ENCODE results near the gene RFX4. TPM values are rescaled to one million over a fixed set of nuclear protein-coding genes. Genes with fewer than 3 reads are reported as not detected.

RFX4 gene
- total RNA-seq, 1 donor from 2014 or later = 3.4 TPM

- no peak overlapping the region for H3K4me2 ChIP-seq
- DNase-seq (ENCODE audit: low spot score) = peak; percentile 16
- H3K36me3 ChIP-seq = no peaks in the 10 kb centered on the region
- H3K9ac ChIP-seq = no peak overlapping the region
- H2AFZ ChIP-seq (replicated peaks) = no peak overlapping the region
- no peaks in the 10 kb centered on the region for H3K79me2 ChIP-seq (ENCODE audit: low read depth)
- H3K27ac ChIP-seq = no peak overlapping the region
- peaks cover 30% of the 10 kb centered on the region for H3K4me1 Mint-ChIP-seq
- H3K4me1 ChIP-seq = peaks cover 22% of the 10 kb centered on the region
- H3K27me3 Mint-ChIP-seq (ENCODE audit: insufficient read depth, low read depth) = peaks cover 3% of the 10 kb centered on the region
- H3K27ac Mint-ChIP-seq = no peak overlapping the region
- no peaks in the 10 kb centered on the region for H3K27me3 ChIP-seq
- TF ChIP-seq EZH2 (IDR thresholded peaks at IDR 0.05) (no peak), CTCF (IDR thresholded peaks at IDR 0.05) (no peak), EZH2phosphoT487 (IDR thresholded peaks at IDR 0.05) (no peak)
- H3K9me3 ChIP-seq (ENCODE audit: low read depth) = no peaks in the 10 kb centered on the region
- H3K4me3 Mint-ChIP-seq = no peak overlapping the region
- peaks cover 47% of the 10 kb centered on the region for H3K36me3 Mint-ChIP-seq
- no peaks in the 10 kb centered on the region for H3F3A ChIP-seq (ENCODE audit: low read depth)
- H3K4me3 ChIP-seq = no peak overlapping the region
- H4K20me1 ChIP-seq (ENCODE audit: low read depth) = no peaks in the 10 kb centered on the region
- no peaks in the 10 kb centered on the region for H3K9me3 Mint-ChIP-seq
Measured at GRCh38 chr12:106681210-106681609, 98.4 kb downstream of the RFX4 start.

DNA sequence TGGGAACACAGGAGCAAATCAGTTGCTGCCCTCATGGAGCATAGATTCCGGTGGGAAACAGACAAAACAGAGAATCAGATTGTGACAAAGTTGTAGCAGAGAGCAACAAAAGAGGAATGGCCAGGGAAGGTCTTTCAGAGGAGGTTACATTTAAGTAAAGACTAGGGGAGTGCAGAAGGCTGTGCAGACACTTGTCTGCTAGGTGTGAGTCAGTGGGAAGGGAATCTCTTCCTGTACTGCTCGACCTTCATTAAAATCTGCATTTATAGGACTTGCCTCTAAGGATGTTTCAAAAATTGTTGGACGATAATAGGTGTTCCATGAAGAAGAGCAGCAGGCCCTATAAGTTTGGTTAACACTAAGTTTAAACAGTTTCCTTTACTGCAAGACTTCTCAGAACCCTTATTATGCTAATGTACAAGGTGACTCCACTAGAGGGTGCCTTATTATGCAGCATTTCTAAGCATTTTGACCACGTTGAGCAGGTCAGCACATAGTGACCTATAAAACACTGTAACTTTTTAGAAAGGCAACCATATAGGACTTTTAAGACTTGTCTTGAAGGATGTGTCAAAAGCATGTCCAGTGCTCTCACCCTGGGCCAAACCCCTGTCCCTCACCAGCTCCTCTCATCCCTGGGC, 99.9 kb downstream of the RFX4 start:
- Histone ChIP-seq H3K4me3 (no peak overlapping the region), H3K27ac (no peak overlapping the region), H3K36me3 (no peaks in the 10 kb centered on the region), H4K20me1 (ENCODE audit: low read depth) (no peaks in the 10 kb centered on the region), H3F3A (ENCODE audit: low read depth) (no peaks in the 10 kb centered on the region), H3K4me2 (no peak overlapping the region), H3K9me3 (ENCODE audit: low read depth) (no peaks in the 10 kb centered on the region), H3K27me3 (no peaks in the 10 kb centered on the region), H3K9ac (no peak overlapping the region), H3K4me1 (peaks cover 22% of the 10 kb centered on the region), H3K79me2 (ENCODE audit: low read depth) (no peaks in the 10 kb centered on the region), H2AFZ (replicated peaks) (no peak overlapping the region)
- TF ChIP-seq EZH2phosphoT487 (IDR thresholded peaks at IDR 0.05) (no peak), CTCF (IDR thresholded peaks at IDR 0.05) (peak; percentile 23)
- no peaks in the 10 kb centered on the region for H3K27me3 Mint-ChIP-seq (ENCODE audit: insufficient read depth, low read depth)
- no peak for DNase-seq (ENCODE audit: low spot score)
- H3K36me3 Mint-ChIP-seq = peaks cover 49% of the 10 kb centered on the region
- peaks cover 22% of the 10 kb centered on the region for H3K4me1 Mint-ChIP-seq
- no peaks in the 10 kb centered on the region for H3K9me3 Mint-ChIP-seq
- no peak overlapping the region for H3K27ac Mint-ChIP-seq
- H3K4me3 Mint-ChIP-seq = no peak overlapping the region

- peaks cover 59% of the 10 kb centered on the region for H3K36me3 Mint-ChIP-seq
- Histone ChIP-seq H3K9ac (no peak overlapping the region), H4K20me1 (ENCODE audit: low read depth) (no peaks in the 10 kb centered on the region), H3K36me3 (no peaks in the 10 kb centered on the region), H3K4me1 (peaks cover 20% of the 10 kb centered on the region), H2AFZ (replicated peaks) (no peak overlapping the region), H3F3A (ENCODE audit: low read depth) (no peaks in the 10 kb centered on the region), H3K4me2 (no peak overlapping the region), H3K9me3 (ENCODE audit: low read depth) (no peaks in the 10 kb centered on the region), H3K79me2 (ENCODE audit: low read depth) (no peaks in the 10 kb centered on the region), H3K27me3 (no peaks in the 10 kb centered on the region), H3K27ac (no peak overlapping the region), H3K4me3 (no peak overlapping the region)
- H3K27me3 Mint-ChIP-seq (ENCODE audit: insufficient read depth, low read depth) = no peaks in the 10 kb centered on the region
- TF ChIP-seq EZH2 (IDR thresholded peaks at IDR 0.05) (no peak), CTCF (IDR thresholded peaks at IDR 0.05) (no peak), EZH2phosphoT487 (IDR thresholded peaks at IDR 0.05) (no peak)
- H3K27ac Mint-ChIP-seq = no peak overlapping the region
- no peaks in the 10 kb centered on the region for H3K9me3 Mint-ChIP-seq
- H3K4me1 Mint-ChIP-seq = peaks cover 17% of the 10 kb centered on the region
- DNase-seq (ENCODE audit: low spot score) = no peak
- H3K4me3 Mint-ChIP-seq = no peak overlapping the region
Measured at GRCh38 chr12:106684497-106684896, 101.7 kb downstream of the RFX4 start.

Data from neural progenitor cell (in vitro differentiated cells).